Dermis microvascular lymphatic vessel endothelial cell (primary cell): ENCODE measurements around the gene COX4I1. TPM values are rescaled to one million over a fixed set of nuclear protein-coding genes. Genes with fewer than 3 reads are reported as not detected.
A peak's percentile ranks its signal among the peaks of the same experiment; 100 is the strongest.

Experiments
- DNase-seq, 2 donors: peaks; one replicate each; pipeline versions ENCODE4 v3.0.0 to v3.0.0-alpha.2; 2010; ENCODE audit warnings: low read depth in 2 of 2
- total RNA-seq: library from RNA; depleted of rRNA; stranded (reverse); fragments of >200 nt; gene quantifications from 2 replicates; pipeline ENCODE4 v1.2.1, GENCODE V29; 2014

COX4I1 gene
- total RNA-seq, 1 donor from 2014 or later = 474 TPM

GRCh38 chr16:85839681-85840240 lies 40.3 kb downstream of the COX4I1 start:
- DNase-seq = no peak

GRCh38 chr16:85840395-85840794 lies 40.9 kb downstream of the COX4I1 start:
- DNase-seq = no peak

- no peak for DNase-seq
Measured at GRCh38 chr16:85840801-85841200, 41.3 kb downstream of the COX4I1 start.

- DNase-seq = no peak
Measured at GRCh38 chr16:85842435-85842834, 42.9 kb downstream of the COX4I1 start.

GRCh38 chr16:85842848-85843247 lies 43.4 kb downstream of the COX4I1 start:
- DNase-seq = no peak

- no peak for DNase-seq
Measured at GRCh38 chr16:85843471-85844168, 44.1 kb downstream of the COX4I1 start.

GRCh38 chr16:85844169-85844481 lies 44.6 kb downstream of the COX4I1 start:
- DNase-seq = no peak

- DNase-seq = no peak
Measured at GRCh38 chr16:85844786-85845185, 45.3 kb downstream of the COX4I1 start.

- no peak for DNase-seq
Measured at GRCh38 chr16:85845266-85845665, 45.8 kb downstream of the COX4I1 start.

- no peak for DNase-seq
Measured at GRCh38 chr16:85846461-85846860, 47.0 kb downstream of the COX4I1 start.

GRCh38 chr16:85847036-85847435 lies 47.5 kb downstream of the COX4I1 start:
- no peak for DNase-seq

- no peak for DNase-seq
Measured at GRCh38 chr16:85847681-85848601, 48.4 kb downstream of the COX4I1 start.

GRCh38 chr16:85848986-85849385 lies 49.5 kb downstream of the COX4I1 start:
- no peak for DNase-seq

- no peak for DNase-seq
Measured at GRCh38 chr16:85849388-85849787, 49.9 kb downstream of the COX4I1 start.

- no peak for DNase-seq
Measured at GRCh38 chr16:85850344-85850880, 50.9 kb downstream of the COX4I1 start.

GRCh38 chr16:85851034-85851785 lies 51.7 kb downstream of the COX4I1 start:
- DNase-seq = no peak

GRCh38 chr16:85853547-85854545 lies 54.4 kb downstream of the COX4I1 start:
- peak in 1 of 2 donors; percentile 33 for DNase-seq

- no peak for DNase-seq
Measured at GRCh38 chr16:85854935-85855334, 55.4 kb downstream of the COX4I1 start.

GRCh38 chr16:85856079-85856478 lies 56.6 kb downstream of the COX4I1 start:
- DNase-seq = no peak

- DNase-seq = no peak
Measured at GRCh38 chr16:85856585-85856984, 57.1 kb downstream of the COX4I1 start.
